Pancreas (tissue), 10 donors: ENCODE data around the gene OR10P1. TPM values are rescaled to one million over a fixed set of nuclear protein-coding genes. Genes with fewer than 3 reads are reported as not detected.
A peak's percentile ranks its signal among the peaks of the same experiment; 100 is the strongest.

Source experiments
- ATAC-seq, 4 donors: fragments of 200-7000 bp; cut with Tn5 transposase; one replicate each; pipeline versions ENCODE4 v1.8.0 to v1.9.1; 2020; ENCODE audit warnings: mild to moderate bottlenecking in 4 of 4, moderate library complexity in 4 of 4
- DNase-seq, 6 donors: peaks; one replicate each; pipeline ENCODE4 v3.0.0-alpha.2; 2020
- FAIRE-seq: peaks from 2 replicates; lab custom pipeline; 2012; peaks lifted over from hg19 to GRCh38; lab: Jason Lieb, UNC
- H3K27ac ChIP-seq, 4 donors: fragments of 200-600 bp; sonication (generic); 1 replicate in 3 of 4; 2 replicates in 1 of 4; pipeline versions ENCODE4 v1.5.0 to v1.8.0; 2020
- H3K27me3 ChIP-seq, 4 donors: fragments of 200-600 bp; one replicate each; pipeline ENCODE4 v1.8.0; 2021
- H3K36me3 ChIP-seq, 3 donors: fragments of 200-600 bp; sonication (generic) in 1 of 3; one replicate each; pipeline versions ENCODE4 v1.5.0 to v1.8.0; 2020 to 2021
- H3K4me1 ChIP-seq, 3 donors: fragments of 200-600 bp; one replicate each; pipeline ENCODE4 v1.8.0; 2021
- H3K4me3 ChIP-seq, 4 donors: fragments of 200-600 bp; sonication (generic) in 2 of 4; one replicate each; pipeline versions ENCODE4 v1.5.0 to v1.8.0; 2020 to 2021
- H3K9me3 ChIP-seq, 4 donors: fragments of 200-600 bp; one replicate each; pipeline ENCODE4 v1.8.0; 2021
- WGBS, 2 donors: extraction: QIAGEN DNeasy Blood & Tissue Kit; methylation state at CpG; one replicate each; pipeline ENCODE4 v1.1.7; 2013; 5-methylcytosine and 5-hydroxymethylcytosine counted together
- intact Hi-C, 3 donors: fragments of 100-400 bp; cut with DNase I; formaldehyde crosslinking; loops; one replicate each; pipeline versions ENCODE4 v1.11.1 to v1.14.2; 2022
- polyA plus RNA-seq, 2 donors: library from polyadenylated mRNA; stranded (reverse); fragments of 200-250 nt; gene quantifications; one replicate each; pipeline ENCODE4 v1.2.3, GENCODE V29; 2013
- total RNA-seq, 6 donors: library from RNA; stranded (reverse); fragmentation: NEBNext Ultra II Directional in 4 of 6; extraction: Animal tissue kit (Norgen Biotek cat#: 25700) in 4 of 6; gene quantifications; one replicate each; pipeline versions ENCODE4 v1.2.1 to v1.2.4, GENCODE V29; 2021 to 2023
- TF ChIP-seq, protein P1 (sequence below), 4 donors: fragments of 200-600 bp; sonication (generic) in 3 of 4; IDR thresholded peaks; one replicate each; pipeline versions ENCODE4 v1.5.0 to v1.8.0; 2021; ENCODE audit warnings: antibody characterized with exemption in 4 of 4
- donor health status: healthy with polysubstance abuse.
- donor health status: DM: no; HTN: no; CAD: no; lungs with moderate emphysema.
- donor health status: DM: no; HTN: no; CAD: no.
- donor health status: control.
- donor health status: control.
- donor health status: Bipolar disorder and iron deficiency.
- donor health status: DM: yes; HTN: yes; CAD: no.
- donor health status: DM: no; HTN: no; CAD: no.
- donor health status: DM: no; HTN: no; CAD: no.
- donor health status: DM: yes; HTN: yes; CAD: no.

Gene OR10P1
- total and polyA plus RNA-seq, 8 donors, result not detected

DNA sequence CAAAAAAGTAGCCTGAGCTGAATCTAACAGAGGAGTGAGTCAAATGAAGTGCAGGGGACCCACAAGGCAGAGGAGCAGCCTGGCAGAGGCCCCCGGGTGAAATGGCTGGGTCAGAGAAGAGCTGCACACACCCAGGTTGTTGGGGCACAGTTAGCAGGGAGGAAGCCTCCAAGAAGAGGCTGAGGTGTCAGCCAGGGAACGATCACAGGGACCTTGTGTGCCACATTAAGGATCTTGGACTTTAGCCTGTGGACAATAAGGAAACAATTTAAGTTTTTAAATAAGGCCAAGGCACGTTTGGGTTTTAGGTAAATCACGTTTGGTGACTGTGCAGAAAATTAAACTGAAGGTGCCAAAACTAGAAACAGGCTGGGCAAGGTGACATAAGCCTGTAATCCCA, 35.1 kb downstream of the OR10P1 start:
- no peak for DNase-seq
- intact Hi-C loops, result no loop called here
- Histone ChIP-seq H3K27ac (no peak overlapping the region), H3K4me1 (no peaks in the 10 kb centered on the region), H3K27me3 (no peaks in the 10 kb centered on the region), H3K9me3 (no peaks in the 10 kb centered on the region), H3K4me3 (no peak overlapping the region), H3K36me3 (no peaks in the 10 kb centered on the region)
- TF ChIP-seq, protein P1, sequence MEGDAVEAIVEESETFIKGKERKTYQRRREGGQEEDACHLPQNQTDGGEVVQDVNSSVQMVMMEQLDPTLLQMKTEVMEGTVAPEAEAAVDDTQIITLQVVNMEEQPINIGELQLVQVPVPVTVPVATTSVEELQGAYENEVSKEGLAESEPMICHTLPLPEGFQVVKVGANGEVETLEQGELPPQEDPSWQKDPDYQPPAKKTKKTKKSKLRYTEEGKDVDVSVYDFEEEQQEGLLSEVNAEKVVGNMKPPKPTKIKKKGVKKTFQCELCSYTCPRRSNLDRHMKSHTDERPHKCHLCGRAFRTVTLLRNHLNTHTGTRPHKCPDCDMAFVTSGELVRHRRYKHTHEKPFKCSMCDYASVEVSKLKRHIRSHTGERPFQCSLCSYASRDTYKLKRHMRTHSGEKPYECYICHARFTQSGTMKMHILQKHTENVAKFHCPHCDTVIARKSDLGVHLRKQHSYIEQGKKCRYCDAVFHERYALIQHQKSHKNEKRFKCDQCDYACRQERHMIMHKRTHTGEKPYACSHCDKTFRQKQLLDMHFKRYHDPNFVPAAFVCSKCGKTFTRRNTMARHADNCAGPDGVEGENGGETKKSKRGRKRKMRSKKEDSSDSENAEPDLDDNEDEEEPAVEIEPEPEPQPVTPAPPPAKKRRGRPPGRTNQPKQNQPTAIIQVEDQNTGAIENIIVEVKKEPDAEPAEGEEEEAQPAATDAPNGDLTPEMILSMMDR (IDR thresholded peaks at IDR 0.05), result no peak
- FAIRE-seq, result no peak
- 29 to 32% methylated on average over 4 of the region's 4 CpGs for WGBS, 2 donors
- ATAC-seq, result no peak

DNA sequence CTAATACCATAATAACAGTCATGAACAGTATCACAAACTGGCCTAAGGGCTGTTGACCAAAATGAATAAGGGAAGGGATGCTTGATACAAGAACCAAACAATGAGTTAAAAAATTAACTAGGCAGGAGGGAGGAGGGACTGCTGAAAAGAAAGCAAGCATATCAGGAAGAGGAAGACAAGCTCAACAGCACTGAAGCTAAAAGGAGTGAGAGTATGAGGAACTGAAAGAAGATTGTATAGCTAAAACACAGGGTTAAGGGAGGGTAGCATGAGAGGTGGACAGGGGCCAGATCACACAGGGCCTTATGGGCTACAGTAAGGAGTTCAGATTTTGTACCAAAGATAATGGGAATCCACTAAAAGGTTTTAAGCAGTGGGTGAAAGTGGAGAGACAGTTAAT, 36.9 kb downstream of the OR10P1 start:
- intact Hi-C loops, result no loop called here
- Histone ChIP-seq H3K4me3 (no peak overlapping the region), H3K27me3 (no peaks in the 10 kb centered on the region), H3K36me3 (no peaks in the 10 kb centered on the region), H3K4me1 (no peaks in the 10 kb centered on the region), H3K27ac (no peak overlapping the region), H3K9me3 (no peaks in the 10 kb centered on the region)
- ATAC-seq, result peak in 2 of 4 donors; percentile 54 to 67
- TF ChIP-seq, protein P1 (IDR thresholded peaks at IDR 0.05), result no peak
- DNase-seq, result no peak
- no peak for FAIRE-seq

DNA sequence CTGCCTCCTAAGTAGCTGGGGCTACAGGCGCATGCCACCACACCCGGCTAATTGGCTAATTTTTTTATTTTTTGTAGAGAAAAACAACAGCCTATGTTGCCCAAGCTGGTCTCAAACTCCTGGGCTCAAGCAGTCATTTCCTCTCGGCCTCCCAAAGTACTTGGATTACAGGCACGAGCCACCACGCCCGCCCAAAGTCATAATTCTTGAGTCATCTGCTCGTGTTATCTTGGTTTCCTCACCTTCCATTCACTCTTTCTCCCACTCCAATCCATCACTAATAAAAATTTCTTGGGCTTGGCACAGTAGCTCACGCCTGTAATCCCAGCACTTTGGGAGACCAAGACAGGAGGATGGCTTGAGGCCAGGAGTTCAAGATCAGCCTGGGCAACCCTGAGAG, 39.0 kb downstream of the OR10P1 start:
- Histone ChIP-seq H3K36me3 (no peaks in the 10 kb centered on the region), H3K27ac (no peak overlapping the region), H3K27me3 (no peaks in the 10 kb centered on the region), H3K9me3 (no peaks in the 10 kb centered on the region), H3K4me1 (no peaks in the 10 kb centered on the region), H3K4me3 (no peak overlapping the region)
- intact Hi-C loops, result no loop called here
- no peak for FAIRE-seq
- WGBS, 2 donors, result 76 to 83% methylated on average over 8 of the region's 8 CpGs
- TF ChIP-seq, protein P1 (IDR thresholded peaks at IDR 0.05), result no peak
- no peak for ATAC-seq
- DNase-seq, result no peak

DNA sequence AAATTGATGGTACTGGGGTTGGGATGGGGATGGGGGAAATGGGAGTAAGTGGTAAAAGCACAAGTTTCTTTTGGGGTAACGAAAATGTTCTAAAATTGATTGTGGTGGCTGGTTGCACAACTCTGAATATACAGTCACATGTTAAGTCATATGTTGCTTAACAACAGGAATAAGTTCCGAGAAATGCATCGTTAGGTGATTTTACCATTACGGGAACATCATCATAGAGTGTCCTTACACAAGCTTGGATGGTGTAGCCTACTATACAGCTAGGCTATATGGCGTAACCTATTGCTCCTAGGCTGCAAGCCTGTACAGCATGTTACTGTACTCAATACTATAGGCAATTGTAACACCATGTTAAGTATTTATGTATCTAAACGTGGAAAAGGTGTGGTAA, 40.0 kb downstream of the OR10P1 start:
- Histone ChIP-seq H3K9me3 (no peaks in the 10 kb centered on the region), H3K36me3 (no peaks in the 10 kb centered on the region), H3K4me1 (no peaks in the 10 kb centered on the region), H3K27ac (no peak overlapping the region), H3K27me3 (no peaks in the 10 kb centered on the region), H3K4me3 (no peak overlapping the region)
- intact Hi-C loops, result no loop called here
- 60 to 76% methylated on average over 6 of the region's 6 CpGs for WGBS, 2 donors
- FAIRE-seq (no peak), DNase-seq (no peak), ATAC-seq (no peak)
- TF ChIP-seq, protein P1 (IDR thresholded peaks at IDR 0.05), result no peak

DNA sequence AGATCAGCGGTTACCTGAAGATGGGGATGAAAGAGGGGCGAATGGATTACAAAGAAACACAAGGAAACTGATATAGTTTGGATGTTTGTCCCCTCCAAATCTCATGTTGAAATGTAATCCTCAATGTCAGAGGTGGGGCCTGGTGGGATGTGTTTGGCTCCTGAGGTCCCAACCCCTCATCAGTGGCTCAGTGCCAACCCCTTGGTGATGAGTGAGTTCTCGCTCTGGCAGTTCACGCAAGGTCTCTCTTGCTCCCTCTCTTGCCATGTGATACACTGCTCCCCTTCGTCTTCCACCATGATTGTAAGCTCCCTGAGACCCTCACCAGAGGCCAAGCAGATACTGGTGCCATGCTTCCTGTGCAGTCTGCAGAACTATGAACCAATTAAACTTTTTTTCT, 43.0 kb downstream of the OR10P1 start:
- no peaks in the 10 kb centered on the region for H3K9me3 ChIP-seq
- intact Hi-C loops, result no loop called here
- WGBS, 2 donors, result 75 to 88% methylated on average over 5 of the region's 5 CpGs
- TF ChIP-seq, protein P1 (IDR thresholded peaks at IDR 0.05), result no peak
- FAIRE-seq (no peak), ATAC-seq (no peak), DNase-seq (no peak)
- peaks cover 0 to 6% (median 0%) of the 10 kb centered on the region in 3 donors for H3K4me1 ChIP-seq
- H3K36me3 ChIP-seq, result no peaks in the 10 kb centered on the region
- no peaks in the 10 kb centered on the region for H3K27me3 ChIP-seq
- no peak overlapping the region for H3K27ac ChIP-seq
- H3K4me3 ChIP-seq, result no peak overlapping the region
